ENCODE measurements around the gene NEK4. TPM values are rescaled to one million over a fixed set of nuclear protein-coding genes. Genes with fewer than 3 reads are reported as not detected.
A peak's percentile ranks its signal among the peaks of the same experiment; 100 is the strongest.

The NEK4 gene
- polyA plus RNA-seq, 1 of the 3 experiments (the other 2 are of a cell fraction): 8.8 TPM

DNA sequence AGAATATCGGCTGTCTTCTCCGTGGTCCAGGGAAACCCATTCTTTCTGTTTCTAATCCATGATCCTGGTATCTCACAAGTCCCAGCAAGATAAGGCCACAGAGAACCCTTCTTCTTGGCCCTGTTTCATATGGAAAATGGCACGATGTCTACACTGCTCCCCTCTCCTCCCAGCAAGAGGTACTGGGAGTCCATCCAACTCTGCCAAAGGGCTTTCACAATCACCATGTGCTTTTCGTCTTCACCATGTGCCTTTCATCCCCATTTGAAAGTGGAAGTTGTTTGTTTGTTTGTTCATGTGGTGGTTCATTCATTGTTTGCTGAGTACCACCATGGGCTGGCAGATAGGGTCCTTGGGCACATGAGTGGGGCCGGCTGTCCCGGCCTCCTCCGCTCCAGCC, 29.3 kb upstream of the NEK4 start (continued):
- TF ChIP-seq, protein P1, sequence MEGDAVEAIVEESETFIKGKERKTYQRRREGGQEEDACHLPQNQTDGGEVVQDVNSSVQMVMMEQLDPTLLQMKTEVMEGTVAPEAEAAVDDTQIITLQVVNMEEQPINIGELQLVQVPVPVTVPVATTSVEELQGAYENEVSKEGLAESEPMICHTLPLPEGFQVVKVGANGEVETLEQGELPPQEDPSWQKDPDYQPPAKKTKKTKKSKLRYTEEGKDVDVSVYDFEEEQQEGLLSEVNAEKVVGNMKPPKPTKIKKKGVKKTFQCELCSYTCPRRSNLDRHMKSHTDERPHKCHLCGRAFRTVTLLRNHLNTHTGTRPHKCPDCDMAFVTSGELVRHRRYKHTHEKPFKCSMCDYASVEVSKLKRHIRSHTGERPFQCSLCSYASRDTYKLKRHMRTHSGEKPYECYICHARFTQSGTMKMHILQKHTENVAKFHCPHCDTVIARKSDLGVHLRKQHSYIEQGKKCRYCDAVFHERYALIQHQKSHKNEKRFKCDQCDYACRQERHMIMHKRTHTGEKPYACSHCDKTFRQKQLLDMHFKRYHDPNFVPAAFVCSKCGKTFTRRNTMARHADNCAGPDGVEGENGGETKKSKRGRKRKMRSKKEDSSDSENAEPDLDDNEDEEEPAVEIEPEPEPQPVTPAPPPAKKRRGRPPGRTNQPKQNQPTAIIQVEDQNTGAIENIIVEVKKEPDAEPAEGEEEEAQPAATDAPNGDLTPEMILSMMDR (IDR thresholded peaks at IDR 0.05): no peak
- TF ChIP-seq TAF1 (IDR thresholded peaks at IDR 0.05; ENCODE audit: borderline replicate concordance, low read depth, low read length): no peak
- TF ChIP-seq, protein P2, sequence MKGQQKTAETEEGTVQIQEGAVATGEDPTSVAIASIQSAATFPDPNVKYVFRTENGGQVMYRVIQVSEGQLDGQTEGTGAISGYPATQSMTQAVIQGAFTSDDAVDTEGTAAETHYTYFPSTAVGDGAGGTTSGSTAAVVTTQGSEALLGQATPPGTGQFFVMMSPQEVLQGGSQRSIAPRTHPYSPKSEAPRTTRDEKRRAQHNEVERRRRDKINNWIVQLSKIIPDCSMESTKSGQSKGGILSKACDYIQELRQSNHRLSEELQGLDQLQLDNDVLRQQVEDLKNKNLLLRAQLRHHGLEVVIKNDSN (IDR thresholded peaks at IDR 0.05; ENCODE audit: borderline replicate concordance, low read depth): no peak
- no peak for TF ChIP-seq YY1 (IDR thresholded peaks at IDR 0.05; ENCODE audit: low read depth)
- no peak for TF ChIP-seq FOXJ3 (CRISPR knock-in tag; IDR thresholded peaks at IDR 0.05)
- TF ChIP-seq JUND (IDR thresholded peaks at IDR 0.05): no peak
- TF ChIP-seq NFIC (IDR thresholded peaks at IDR 0.05; ENCODE audit: borderline replicate concordance): no peak
- TF ChIP-seq ELF1 (IDR thresholded peaks at IDR 0.05): no peak

DNA sequence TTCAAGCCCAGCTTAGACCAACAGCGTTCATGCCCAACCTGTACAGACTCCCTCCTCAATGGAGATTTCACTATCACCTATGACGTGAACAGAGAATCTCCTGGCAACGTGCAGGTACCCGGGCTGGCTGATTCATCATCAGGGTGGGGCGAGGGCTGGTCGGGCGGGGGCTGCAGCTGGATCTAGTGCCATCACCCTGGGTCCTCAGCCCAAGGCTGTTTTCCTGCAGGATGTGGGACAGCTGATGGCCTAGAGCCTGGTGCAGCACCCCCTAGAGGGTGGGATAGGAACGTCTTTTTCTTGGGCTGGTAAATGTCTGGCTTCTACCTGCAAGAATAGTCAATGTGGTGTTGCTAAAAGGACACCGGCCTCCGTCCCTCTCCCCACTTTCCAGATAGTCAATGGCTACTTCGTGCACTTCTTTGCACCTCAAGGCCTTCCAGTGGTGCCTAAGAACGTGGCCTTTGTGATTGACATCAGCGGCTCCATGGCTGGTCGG, 28.3 kb upstream of the NEK4 start:
- Histone ChIP-seq H3K27me3 (ENCODE audit: insufficient read depth) (no peaks in the 10 kb centered on the region), H3K36me3 (replicated peaks in 1 of 2; ENCODE audit: control insufficient read depth in 1 of 2, insufficient read depth in 2 of 2, low read length in 1 of 2) (no peaks in the 10 kb centered on the region), H3K4me2 (no peak overlapping the region), H3K9me3 (no peaks in the 10 kb centered on the region), H2AFZ (ENCODE audit: low read depth) (no peak overlapping the region), H3F3A (replicated peaks; ENCODE audit: insufficient read depth) (peaks cover 3% of the 10 kb centered on the region), H3K9ac (no peak overlapping the region), H3K4me1 (ENCODE audit: control insufficient read depth in 1 of 2, insufficient read depth in 2 of 2, low read depth in 1 of 2, low read length in 1 of 2) (no peaks in the 10 kb centered on the region; a peak in 2 of 4 replicates), H3K79me2 (ENCODE audit: insufficient read depth) (no peaks in the 10 kb centered on the region), H3K9me2 (no peaks in the 10 kb centered on the region), H3K4me3 (ENCODE audit: low read depth in 2 of 2, low read length in 1 of 2) (no peak overlapping the region), H3K27ac (ENCODE audit: low read depth in 2 of 2, low read length in 1 of 2) (no peak overlapping the region), H4K20me1 (ENCODE audit: insufficient read depth) (no peaks in the 10 kb centered on the region)
- ChIA-PET POLR2A (no interaction called here), CTCF (interaction anchor here (0.7 to 2.1 kb wide), 7 partner anchors 8 to 211 kb away, joined by 3 to 5 read pairs (median 5); no protein-coding TSS in a partner anchor)
- TF ChIP-seq, protein P1 (IDR thresholded peaks at IDR 0.05): peak; percentile 49
- no peak for TF ChIP-seq FOXJ3 (CRISPR knock-in tag; IDR thresholded peaks at IDR 0.05)
- WGBS (ENCODE audit: low lambda C conversion rate): 58% methylated on average over 7 of the region's 14 CpGs
- DNase-seq: peak; percentile 59

DNA sequence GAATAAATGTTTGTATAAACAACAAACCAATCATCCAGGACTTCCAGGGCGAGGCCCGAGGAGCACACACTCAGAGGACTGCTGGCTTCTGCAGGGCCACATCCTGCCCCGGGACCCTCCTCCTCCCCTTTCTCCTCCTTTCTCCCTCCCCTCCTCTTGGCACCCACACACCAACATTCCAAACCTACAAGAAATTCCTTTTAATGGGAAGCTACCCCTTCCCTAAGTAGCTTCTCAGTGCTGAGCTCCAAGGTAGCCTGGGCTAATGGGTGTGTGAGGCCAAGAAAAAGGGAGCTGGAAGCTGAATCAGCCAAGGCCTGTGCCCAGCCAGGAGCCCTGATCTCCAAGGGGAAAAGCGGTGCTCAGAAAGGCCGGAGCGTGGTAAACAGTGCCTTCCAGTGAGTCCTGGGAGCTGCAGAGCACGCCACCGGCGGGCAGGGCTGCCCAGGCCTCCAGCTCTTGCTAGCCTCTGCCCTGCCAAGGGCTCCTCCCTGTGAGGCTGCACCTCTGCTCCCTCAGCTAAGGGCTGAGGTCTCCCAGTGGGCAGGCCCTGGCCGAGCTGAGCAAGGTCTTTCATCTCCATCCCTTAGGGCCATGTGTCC, 27.7 kb upstream of the NEK4 start:
- ChIA-PET CTCF (interaction anchor here (0.7 to 2.1 kb wide), 6 partner anchors 8 to 211 kb away, joined by 3 to 5 read pairs (median 5); no protein-coding TSS in a partner anchor), POLR2A (no interaction called here)
- H3K27ac ChIP-seq (ENCODE audit: low read depth in 2 of 2, low read length in 1 of 2): no peak overlapping the region
- no peak overlapping the region for H3K4me3 ChIP-seq (ENCODE audit: low read depth in 2 of 2, low read length in 1 of 2)
- DNase-seq: no peak
- H3K27me3 ChIP-seq (ENCODE audit: insufficient read depth): no peaks in the 10 kb centered on the region
- no peaks in the 10 kb centered on the region for H3K9me3 ChIP-seq
- no peaks in the 10 kb centered on the region for H3K9me2 ChIP-seq
- WGBS (ENCODE audit: low lambda C conversion rate): 85% methylated on average over 6 of the region's 10 CpGs
- H3K4me2 ChIP-seq: no peak overlapping the region
- no peak overlapping the region for H2AFZ ChIP-seq (ENCODE audit: low read depth)
- H3K4me1 ChIP-seq (ENCODE audit: control insufficient read depth in 1 of 2, insufficient read depth in 2 of 2, low read depth in 1 of 2, low read length in 1 of 2): no peaks in the 10 kb centered on the region; a peak in 2 of 4 replicates
- H4K20me1 ChIP-seq (ENCODE audit: insufficient read depth): no peaks in the 10 kb centered on the region
- no peak overlapping the region for H3K9ac ChIP-seq
- peaks cover 3% of the 10 kb centered on the region for H3F3A ChIP-seq (replicated peaks; ENCODE audit: insufficient read depth)
- H3K79me2 ChIP-seq (ENCODE audit: insufficient read depth): no peaks in the 10 kb centered on the region
- H3K36me3 ChIP-seq (replicated peaks in 1 of 2; ENCODE audit: control insufficient read depth in 1 of 2, insufficient read depth in 2 of 2, low read length in 1 of 2): no peaks in the 10 kb centered on the region
- TF ChIP-seq RXRA (IDR thresholded peaks at IDR 0.05; ENCODE audit: borderline replicate concordance, low read depth) (no peak), SIN3A (IDR thresholded peaks at IDR 0.05; ENCODE audit: borderline replicate concordance, low read depth, low read length) (no peak), TAF1 (IDR thresholded peaks at IDR 0.05; ENCODE audit: borderline replicate concordance, low read depth, low read length) (no peak), EZH2phosphoT487 (IDR thresholded peaks at IDR 0.05; ENCODE audit: borderline replicate concordance, low read depth) (no peak), GABPA (IDR thresholded peaks at IDR 0.05; ENCODE audit: low read depth) (no peak), FOSL2 (IDR thresholded peaks at IDR 0.05; ENCODE audit: borderline replicate concordance, low read depth) (no peak), FOXM1 (IDR thresholded peaks at IDR 0.05; ENCODE audit: low read depth) (no peak), POLR2AphosphoS5 (IDR thresholded peaks at IDR 0.05; ENCODE audit: low read depth, low read length) (no peak)
- TF ChIP-seq, protein P3, sequence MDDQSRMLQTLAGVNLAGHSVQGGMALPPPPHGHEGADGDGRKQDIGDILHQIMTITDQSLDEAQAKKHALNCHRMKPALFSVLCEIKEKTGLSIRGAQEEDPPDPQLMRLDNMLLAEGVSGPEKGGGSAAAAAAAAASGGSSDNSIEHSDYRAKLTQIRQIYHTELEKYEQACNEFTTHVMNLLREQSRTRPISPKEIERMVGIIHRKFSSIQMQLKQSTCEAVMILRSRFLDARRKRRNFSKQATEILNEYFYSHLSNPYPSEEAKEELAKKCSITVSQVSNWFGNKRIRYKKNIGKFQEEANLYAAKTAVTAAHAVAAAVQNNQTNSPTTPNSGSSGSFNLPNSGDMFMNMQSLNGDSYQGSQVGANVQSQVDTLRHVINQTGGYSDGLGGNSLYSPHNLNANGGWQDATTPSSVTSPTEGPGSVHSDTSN (IDR thresholded peaks at IDR 0.05): no peak
- TF ChIP-seq, protein P4, sequence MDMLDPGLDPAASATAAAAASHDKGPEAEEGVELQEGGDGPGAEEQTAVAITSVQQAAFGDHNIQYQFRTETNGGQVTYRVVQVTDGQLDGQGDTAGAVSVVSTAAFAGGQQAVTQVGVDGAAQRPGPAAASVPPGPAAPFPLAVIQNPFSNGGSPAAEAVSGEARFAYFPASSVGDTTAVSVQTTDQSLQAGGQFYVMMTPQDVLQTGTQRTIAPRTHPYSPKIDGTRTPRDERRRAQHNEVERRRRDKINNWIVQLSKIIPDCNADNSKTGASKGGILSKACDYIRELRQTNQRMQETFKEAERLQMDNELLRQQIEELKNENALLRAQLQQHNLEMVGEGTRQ (IDR thresholded peaks at IDR 0.05; ENCODE audit: borderline replicate concordance, low read depth, low read length): no peak
- TF ChIP-seq, protein P2 (IDR thresholded peaks at IDR 0.05; ENCODE audit: borderline replicate concordance, low read depth): no peak
